Neural crest cell (in vitro differentiated cells): ENCODE data around the gene NIPAL4. TPM values are rescaled to one million over a fixed set of nuclear protein-coding genes. Genes with fewer than 3 reads are reported as not detected.
A peak's percentile ranks its signal among the peaks of the same experiment; 100 is the strongest.
"Not testable (repeated sequence)": the region's sequence is repeated elsewhere in the genome, so short reads cannot be mapped to it uniquely, and the experiment has no call there.

ENCODE experiments used
- DNase-seq: peaks from one replicate; pipeline ENCODE4 v3.0.0; 2021; ENCODE audit warnings: low read depth, mixed read lengths, low spot score
- H3K27ac Mint-ChIP-seq: one replicate; pipeline ENCODE4 v1.8.0; 2021; ENCODE audit warnings: mild to moderate bottlenecking, mixed read lengths; ENCODE audit not compliant: unreplicated experiment
- H3K27me3 Mint-ChIP-seq: 2 replicates; pipeline ENCODE4 v1.8.0; 2021; ENCODE audit warnings: low read depth, mild to moderate bottlenecking, mixed read lengths
- H3K36me3 Mint-ChIP-seq: 2 replicates; pipeline ENCODE4 v1.8.0; 2021; ENCODE audit warnings: low read depth, mild to moderate bottlenecking, mixed read lengths
- H3K4me1 Mint-ChIP-seq: 2 replicates; pipeline ENCODE4 v1.8.0; 2021; ENCODE audit warnings: mixed read lengths
- H3K4me3 Mint-ChIP-seq: one replicate; pipeline ENCODE4 v1.8.0; 2021; ENCODE audit warnings: mild to moderate bottlenecking, mixed read lengths
- H3K9me3 Mint-ChIP-seq: 2 replicates; pipeline ENCODE4 v1.8.0; 2021; ENCODE audit warnings: mixed read lengths
- CTCF ChIP-seq: fragments of 200-600 bp; sonication (generic); conservative IDR thresholded peaks from 2 replicates; pipeline ENCODE4 v1.5.0; 2021; ENCODE audit warnings: antibody characterized with exemption, mild to moderate bottlenecking
- long read RNA-seq: library from polyadenylated mRNA; unstranded; transcript quantifications from one replicate; pipeline ENCODE4 v2.0.0, GENCODE V29; 2020
- total RNA-seq: library from RNA; stranded (reverse); gene quantifications from 2 replicates; pipeline ENCODE4 v1.2.1, GENCODE V29; 2021

NIPAL4 gene
- total RNA-seq, result not detected in 2 replicates
- long read RNA-seq, result 0 reads

GRCh38 chr5:157459715-157460599 is at the start of gene NIPAL4:
NIPAL4 (plus strand) TSS chr5:157460213; CDS start chr5:157460321, 108 bp downstream.
- H3K4me3 Mint-ChIP-seq, result peak within 1 kb of the TSS; percentile 61
- H3K9me3 Mint-ChIP-seq, result no peaks in the 10 kb centered on the region
- peaks cover 37% of the 10 kb centered on the region for H3K4me1 Mint-ChIP-seq
- no peak for TF ChIP-seq CTCF
- H3K36me3 Mint-ChIP-seq, result no peaks in the 10 kb centered on the region
- no peak within 1 kb of the TSS for H3K27ac Mint-ChIP-seq
- peaks cover 61% of the 10 kb centered on the region for H3K27me3 Mint-ChIP-seq
- no peak for DNase-seq

DNA sequence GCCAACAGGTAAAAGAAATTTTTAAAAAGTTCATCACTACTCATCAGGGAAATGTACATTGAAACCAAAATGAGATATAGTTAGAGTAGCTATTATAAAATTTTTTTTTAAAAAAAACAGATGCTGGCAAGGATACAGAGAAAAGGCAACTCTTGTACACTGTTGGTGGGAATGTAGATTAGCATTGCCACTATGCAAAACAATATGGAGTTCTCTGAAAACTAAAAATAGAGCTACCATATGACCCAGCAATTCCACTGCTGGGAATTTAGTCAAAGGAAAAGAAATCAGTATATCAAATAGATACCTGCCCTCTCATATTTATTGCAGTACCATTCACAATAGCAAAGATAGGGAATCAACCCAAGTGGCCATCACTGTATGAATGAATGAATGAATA is 44.2 kb upstream of the NIPAL4 start:
- no peak for DNase-seq
- Mint-ChIP-seq H3K4me3 (no peak overlapping the region), H3K4me1 (no peaks in the 10 kb centered on the region), H3K36me3 (peaks cover 4% of the 10 kb centered on the region), H3K27ac (no peak overlapping the region), H3K9me3 (peaks cover 19% of the 10 kb centered on the region), H3K27me3 (peaks cover 13% of the 10 kb centered on the region)
- no peak for TF ChIP-seq CTCF

GRCh38 chr5:157419521-157419920 is 40.5 kb upstream of the NIPAL4 start:
- H3K27ac Mint-ChIP-seq, H3K4me3 Mint-ChIP-seq, DNase-seq, H3K4me1 Mint-ChIP-seq, H3K36me3 Mint-ChIP-seq, H3K27me3 Mint-ChIP-seq: not testable (repeated sequence)
- peaks cover 14% of the 10 kb centered on the region for H3K9me3 Mint-ChIP-seq

GRCh38 chr5:157429920-157430319 is 30.1 kb upstream of the NIPAL4 start:
- not testable (repeated sequence) for H3K27ac Mint-ChIP-seq, DNase-seq, H3K4me1 Mint-ChIP-seq, H3K27me3 Mint-ChIP-seq, H3K36me3 Mint-ChIP-seq, H3K9me3 Mint-ChIP-seq, H3K4me3 Mint-ChIP-seq

GRCh38 chr5:157431544-157432200 is 28.3 kb upstream of the NIPAL4 start:
- peak; percentile 65 for TF ChIP-seq CTCF
- DNase-seq, result no peak
- Mint-ChIP-seq H3K4me1 (no peaks in the 10 kb centered on the region), H3K4me3 (no peak overlapping the region), H3K27me3 (peaks cover 3% of the 10 kb centered on the region), H3K9me3 (peaks cover 13% of the 10 kb centered on the region), H3K27ac (no peak overlapping the region), H3K36me3 (peaks cover 2% of the 10 kb centered on the region)

GRCh38 chr5:157434096-157434495 is 25.9 kb upstream of the NIPAL4 start:
- no peaks in the 10 kb centered on the region for H3K27me3 Mint-ChIP-seq
- TF ChIP-seq CTCF, result no peak

More at GRCh38 chr5:157434096-157434495, 25.9 kb upstream of the NIPAL4 start:
- Mint-ChIP-seq H3K36me3 (peaks cover 2% of the 10 kb centered on the region), H3K4me1 (no peaks in the 10 kb centered on the region), H3K9me3 (peaks cover 13% of the 10 kb centered on the region), H3K4me3 (no peak overlapping the region), H3K27ac (no peak overlapping the region)
- DNase-seq, result no peak
